Measurements from ENCODE around the gene TNNI2.

DNA sequence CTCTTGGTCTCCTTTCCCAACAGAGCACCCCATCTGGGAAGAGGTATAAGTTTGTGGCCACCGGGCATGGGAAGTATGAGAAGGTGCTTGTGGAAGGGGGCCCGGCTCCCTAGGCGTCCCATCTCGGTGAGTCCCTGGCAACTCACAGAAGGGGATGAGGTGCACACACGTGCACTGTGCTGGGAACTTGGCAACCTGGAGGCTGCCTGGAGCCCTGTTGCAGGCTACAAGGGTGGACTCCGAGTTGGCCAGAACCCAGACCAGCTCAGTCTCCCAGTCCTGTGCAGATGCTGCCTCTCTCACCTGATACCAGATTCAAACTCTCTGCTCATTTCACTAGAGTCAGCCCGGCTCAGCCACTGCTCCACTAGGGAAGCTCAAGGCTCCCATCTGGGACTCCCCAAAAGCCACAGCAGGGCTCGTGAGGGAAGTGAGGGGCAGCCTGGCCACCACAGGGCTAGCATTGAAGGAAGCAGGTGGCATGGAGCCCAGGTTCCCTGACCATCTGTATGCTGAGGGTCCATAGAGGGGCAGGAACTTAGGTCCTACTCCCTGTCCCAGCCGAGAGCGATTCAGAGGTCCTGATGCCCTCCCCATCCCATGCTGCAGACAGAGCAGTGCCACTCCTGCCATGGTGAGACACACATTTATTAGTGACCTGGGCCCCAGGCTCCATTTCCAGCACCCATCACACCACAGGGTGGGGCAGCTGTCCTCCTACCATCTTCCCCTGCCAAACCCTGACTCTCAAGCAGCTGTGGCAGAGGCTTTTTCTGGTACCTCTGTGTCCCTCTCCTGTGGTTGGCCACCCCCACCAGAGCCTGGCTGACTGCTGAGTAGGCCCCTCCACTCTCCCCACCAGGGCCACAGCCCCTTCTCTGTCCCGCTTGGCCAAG, 48.9 kb downstream of the TNNI2 start:
- TF ChIP-seq, protein P1, sequence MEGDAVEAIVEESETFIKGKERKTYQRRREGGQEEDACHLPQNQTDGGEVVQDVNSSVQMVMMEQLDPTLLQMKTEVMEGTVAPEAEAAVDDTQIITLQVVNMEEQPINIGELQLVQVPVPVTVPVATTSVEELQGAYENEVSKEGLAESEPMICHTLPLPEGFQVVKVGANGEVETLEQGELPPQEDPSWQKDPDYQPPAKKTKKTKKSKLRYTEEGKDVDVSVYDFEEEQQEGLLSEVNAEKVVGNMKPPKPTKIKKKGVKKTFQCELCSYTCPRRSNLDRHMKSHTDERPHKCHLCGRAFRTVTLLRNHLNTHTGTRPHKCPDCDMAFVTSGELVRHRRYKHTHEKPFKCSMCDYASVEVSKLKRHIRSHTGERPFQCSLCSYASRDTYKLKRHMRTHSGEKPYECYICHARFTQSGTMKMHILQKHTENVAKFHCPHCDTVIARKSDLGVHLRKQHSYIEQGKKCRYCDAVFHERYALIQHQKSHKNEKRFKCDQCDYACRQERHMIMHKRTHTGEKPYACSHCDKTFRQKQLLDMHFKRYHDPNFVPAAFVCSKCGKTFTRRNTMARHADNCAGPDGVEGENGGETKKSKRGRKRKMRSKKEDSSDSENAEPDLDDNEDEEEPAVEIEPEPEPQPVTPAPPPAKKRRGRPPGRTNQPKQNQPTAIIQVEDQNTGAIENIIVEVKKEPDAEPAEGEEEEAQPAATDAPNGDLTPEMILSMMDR (IDR thresholded peaks at IDR 0.05 in 4 of 5, conservative IDR thresholded peaks at IDR 0.05 in 1 of 5): no peak
- TF ChIP-seq POLR2A (IDR thresholded peaks at IDR 0.05): no peak

All from gastrocnemius medialis (tissue), 4 donors.